HCT116 (cell line): Measurements from ENCODE around the gene INPP5K. TPM values are rescaled to one million over a fixed set of nuclear protein-coding genes. Genes with fewer than 3 reads are reported as not detected.

Source experiments
- ATAC-seq: fragments of 200-7000 bp; cut with Tn5 transposase; 2 replicates; pipeline ENCODE4 v1.9.1; 2020; ENCODE audit warnings: mild to moderate bottlenecking, moderate library complexity
- BruUV-seq: library from RNA; stranded (reverse); fragments of 400-500 nt; replicated peaks from 2 replicates; lab custom pipeline; 2021; lab: Mats Ljungman, UMichigan
- CTCF ChIA-PET: fragments of 300-600 bp; sonication (Branson Sonifier 250); formaldehyde crosslinking; loops from one replicate; lab custom pipeline; 2021; ENCODE audit warnings: antibody characterized with exemption; lab: Charles Lee
- POLR2A ChIA-PET: fragments of 300-600, 350-600 bp; sonication (Branson Sonifier 250); formaldehyde crosslinking; loops from one replicate; lab custom pipeline; 2021; ENCODE audit warnings: antibody characterized with exemption; lab: Charles Lee
- RAD21 ChIA-PET, 2 experiments: fragments of 300-600 bp; sonication (Branson Sonifier 250); formaldehyde crosslinking; loops; one replicate each; lab custom pipeline; 2023; ENCODE audit warnings: low total read pairs in 2 of 2; ENCODE audit not compliant: uncharacterized antibody in 2 of 2, unreplicated experiment in 2 of 2, low non-redundant PET in 1 of 2; lab: Charles Lee
- DNase-seq: peaks from one replicate; pipeline ENCODE4 v3.0.0-alpha.2; 2010; ENCODE audit warnings: low read depth, low spot score
- H2AFZ ChIP-seq: fragments of 200-600 bp; shearing (Covaris generic), sonication (generic); 2 replicates; pipeline ENCODE4 v1.6.1; 2017; ENCODE audit warnings: low read depth, mixed run types, mixed read lengths, antibody characterized with exemption, low read length; ENCODE audit not compliant: poor library complexity, severe bottlenecking
- H3K27ac ChIP-seq: 2 replicates; pipeline ENCODE4 v1.5.1; 2012; ENCODE audit warnings: low read depth, low read length
- H3K27me3 ChIP-seq: fragments of 200-600 bp; sonication (generic); 2 replicates; pipeline ENCODE4 v1.6.1; 2016; ENCODE audit warnings: mixed run types, low read length, mixed read lengths; ENCODE audit not compliant: insufficient read depth
- H3K36me3 ChIP-seq, 2 experiments: fragments of 200-500 bp in 1 of 2; fragments of 200-600 bp in 1 of 2; sonication (Bioruptor generic) in 1 of 2; sonication (generic) in 1 of 2; 2 replicates each; pipeline versions ENCODE4 v1.5.1 to v1.6.1; 2014 to 2016; ENCODE audit warnings: low read length in 2 of 2, inconsistent platforms in 1 of 2, mixed read lengths in 1 of 2, mixed run types in 1 of 2; ENCODE audit not compliant: insufficient read depth in 2 of 2, control insufficient read depth in 1 of 2
- H3K4me1 ChIP-seq, 2 experiments: fragments of 200-600 bp in 1 of 2; sonication (generic) in 1 of 2; 2 replicates each; pipeline versions ENCODE4 v1.5.1 to v1.6.1; 2012 to 2017; ENCODE audit warnings: low read length in 2 of 2, inconsistent platforms in 1 of 2, mild to moderate bottlenecking in 1 of 2, mixed read lengths in 1 of 2, mixed run types in 1 of 2, moderate library complexity in 1 of 2; ENCODE audit not compliant: insufficient read depth in 2 of 2, control insufficient read depth in 1 of 2
- H3K4me2 ChIP-seq: fragments of 200-600 bp; sonication (generic); 2 replicates; pipeline ENCODE4 v1.6.1; 2017; ENCODE audit warnings: mixed run types, low read length, mixed read lengths
- H3K4me3 ChIP-seq, 2 experiments: fragments of 200-600 bp in 1 of 2; sonication (generic) in 1 of 2; replicated peaks in 1 of 2; 2 replicates each; pipeline ENCODE4 v1.5.1; 2011 to 2016; ENCODE audit warnings: low read length in 2 of 2, control low read depth in 1 of 2, low read depth in 1 of 2, mild to moderate bottlenecking in 1 of 2, mixed read lengths in 1 of 2, mixed run types in 1 of 2
- H3K79me2 ChIP-seq: fragments of 200-600 bp; sonication (generic); 2 replicates; pipeline ENCODE4 v1.6.1; 2017; ENCODE audit warnings: mild to moderate bottlenecking, mixed run types, low read length, moderate library complexity, mixed read lengths; ENCODE audit not compliant: insufficient read depth
- H3K9ac ChIP-seq: fragments of 200-600 bp; sonication (generic); 2 replicates; pipeline ENCODE4 v1.6.1; 2016; ENCODE audit warnings: low read length, mixed read lengths
- H3K9me2 ChIP-seq: fragments of 200-600 bp; sonication (generic), shearing (Covaris generic); 2 replicates; pipeline ENCODE4 v1.6.1; 2017; ENCODE audit warnings: mixed run types, mild to moderate bottlenecking, moderate library complexity; ENCODE audit not compliant: insufficient read depth
- H3K9me3 ChIP-seq, 2 experiments: fragments of 200-500 bp in 1 of 2; fragments of 200-600 bp in 1 of 2; sonication (Bioruptor generic) in 1 of 2; sonication (generic) in 1 of 2; 2 replicates each; pipeline ENCODE4 v1.6.1; 2014 to 2017; ENCODE audit warnings: low read length in 2 of 2, mixed read lengths in 2 of 2, inconsistent platforms in 1 of 2, low read depth in 1 of 2, mild to moderate bottlenecking in 1 of 2, mixed run types in 1 of 2, moderate library complexity in 1 of 2; ENCODE audit not compliant: control insufficient read depth in 1 of 2, insufficient read depth in 1 of 2
- H4K20me1 ChIP-seq: fragments of 200-600 bp; sonication (generic), shearing (Covaris generic); 2 replicates; pipeline ENCODE4 v1.6.1; 2017; ENCODE audit warnings: mixed run types, mild to moderate bottlenecking, moderate library complexity; ENCODE audit not compliant: insufficient read depth
- CBX3 ChIP-seq: IDR thresholded peaks from 2 replicates; pipeline ENCODE4 v1.6.1; 2012; ENCODE audit warnings: low read depth
- ELF1 ChIP-seq: IDR thresholded peaks from 2 replicates; pipeline ENCODE4 v1.6.1; 2012; ENCODE audit warnings: low read depth, borderline replicate concordance
- JUND ChIP-seq: IDR thresholded peaks from 2 replicates; pipeline ENCODE4 v1.6.1; 2012
- POLR2AphosphoS5 ChIP-seq: IDR thresholded peaks from 2 replicates; pipeline ENCODE4 v1.6.1; 2011; ENCODE audit warnings: mild to moderate bottlenecking, low read depth, low read length, moderate library complexity
- intact Hi-C: fragments of 100-400 bp; cut with micrococcal nuclease; formaldehyde crosslinking; loops from 2 replicates; pipeline ENCODE4 v1.10.0; 2022
- total RNA-seq: library from RNA; stranded (reverse); gene quantifications from one replicate; pipeline ENCODE4 v1.2.1, GENCODE V29; 2021; ENCODE audit not compliant: unreplicated experiment

Gene INPP5K
- total RNA-seq, 1 experiment from 2014 or later, result 25.6 TPM

- Histone ChIP-seq H3K79me2 (peaks cover 38% of the 10 kb centered on the region), H3K36me3 (peaks cover 18 to 26% of the 10 kb centered on the region in 2 experiments; a peak in 3 of 4 replicates), H2AFZ (no peak overlapping the region), H3K27ac (peak overlapping the region; percentile 97), H3K9me2 (no peaks in the 10 kb centered on the region), H3K27me3 (no peaks in the 10 kb centered on the region), H3K4me3 (peak overlapping the region; percentile 34 to 71), H3K4me2 (peak overlapping the region; percentile 81), H3K9me3 (no peaks in the 10 kb centered on the region), H4K20me1 (no peaks in the 10 kb centered on the region), H3K4me1 (peaks cover 14 to 43% of the 10 kb centered on the region in 2 experiments), H3K9ac (peak overlapping the region; percentile 30)
- no TSS peak for BruUV-seq
- DNase-seq, result no peak
- intact Hi-C loops, result loop anchor here (10.0 kb wide), 1 partner anchor 151 kb away; no protein-coding TSS in a partner anchor
- POLR2A ChIA-PET, result interaction anchor here (1.9 kb wide), 1 partner anchor 22 kb away, joined by 16 read pairs; no protein-coding TSS in a partner anchor
- CTCF ChIA-PET, result interaction anchor here (0.9 kb wide), 1 partner anchor 146 kb away, joined by 3 read pairs; no protein-coding TSS in a partner anchor
- no peak for ATAC-seq
- RAD21 ChIA-PET, result no interaction called here
- TF ChIP-seq ELF1, result no peak
- TF ChIP-seq POLR2AphosphoS5, result 0 out of 2 replicates have a peak, but pooled peaks have one; percentile 11
- TF ChIP-seq JUND, result no peak
These were observed 32.3 kb downstream of the INPP5K start for GRCh38 chr17:1484060-1484535.

GRCh38 chr17:1482680-1483079 lies 33.7 kb downstream of the INPP5K start:
- intact Hi-C loops, result loop anchor here (10.0 kb wide), 1 partner anchor 152 kb away; no protein-coding TSS in a partner anchor
- CTCF ChIA-PET, result no interaction called here
- DNase-seq, result no peak
- Histone ChIP-seq H3K79me2 (peaks cover 30% of the 10 kb centered on the region), H4K20me1 (no peaks in the 10 kb centered on the region), H3K9ac (no peak overlapping the region), H3K4me3 (no peak overlapping the region), H3K4me2 (no peak overlapping the region), H3K36me3 (peaks cover 19 to 37% of the 10 kb centered on the region in 2 experiments; a peak in 3 of 4 replicates), H3K27me3 (no peaks in the 10 kb centered on the region), H3K9me2 (no peaks in the 10 kb centered on the region), H3K4me1 (peaks cover 6 to 31% of the 10 kb centered on the region in 2 experiments), H2AFZ (no peak overlapping the region), H3K27ac (no peak overlapping the region; the same call in 1 of the 2 replicates)
- POLR2A ChIA-PET, result no interaction called here
- no TSS peak for BruUV-seq
- RAD21 ChIA-PET, result no interaction called here
- TF ChIP-seq CBX3 (no peak), ELF1 (no peak)
- TF ChIP-seq, all 23 proteins: peak for 0
- H3K9me3 ChIP-seq, result no peaks in the 10 kb centered on the region
- no peak for ATAC-seq
